ENCODE measurements around the gene TRIM65.
"Not testable (repeated sequence)": the region's sequence is repeated elsewhere in the genome, so short reads cannot be mapped to it uniquely, and the experiment has no call there.

Gene TRIM65

GRCh38 chr17:75894049-75894733, 2.6 kb downstream of the TRIM65 start:
- DNase-seq: no peak

GRCh38 chr17:75893305-75894048, 3.3 kb downstream of the TRIM65 start:
- DNase-seq: no peak

GRCh38 chr17:75892556-75893224, 4.1 kb downstream of the TRIM65 start:
- no peak for DNase-seq

GRCh38 chr17:75891605-75892555, 4.9 kb downstream of the TRIM65 start:
- no peak for DNase-seq

GRCh38 chr17:75891022-75891604, 5.6 kb downstream of the TRIM65 start:
- no peak for DNase-seq

- DNase-seq: no peak
Measured at GRCh38 chr17:75889454-75889853, 7.3 kb downstream of the TRIM65 start.

GRCh38 chr17:75888484-75888883, 8.3 kb downstream of the TRIM65 start:
- DNase-seq: no peak

- not testable (repeated sequence) for DNase-seq
Measured at GRCh38 chr17:75885860-75886259, 10.9 kb downstream of the TRIM65 start.

- no peak for DNase-seq
Measured at GRCh38 chr17:75885431-75885830, 11.3 kb downstream of the TRIM65 start.

- DNase-seq: no peak
Measured at GRCh38 chr17:75881678-75882454, 14.9 kb downstream of the TRIM65 start.

- DNase-seq: no peak
Measured at GRCh38 chr17:75880266-75880665, 16.5 kb downstream of the TRIM65 start.

GRCh38 chr17:75878174-75878998, 18.4 kb downstream of the TRIM65 start, which contains the start of gene TRIM47:
Gene TRIM47 (minus strand): TSS chr17:75878581. CDS start chr17:75878548, 33 bp downstream.
- DNase-seq: no peak

- DNase-seq: peak in 1 of 2 experiments; percentile 89
Measured at GRCh38 chr17:75877752-75878173, 19.0 kb downstream of the TRIM65 start.

- no peak for DNase-seq
Measured at GRCh38 chr17:75876938-75877751, 19.6 kb downstream of the TRIM65 start.

- no peak for DNase-seq
Measured at GRCh38 chr17:75876190-75876937, 20.4 kb downstream of the TRIM65 start.

GRCh38 chr17:75875940-75876189, 20.9 kb downstream of the TRIM65 start:
- no peak for DNase-seq

GRCh38 chr17:75875182-75875939, 21.4 kb downstream of the TRIM65 start:
- no peak for DNase-seq

Measured in NCI-H526 (cell line).